K562 treated with DMSO at 1 percent for 4 hours (cell line): ENCODE data around the gene CNTN2. TPM values are rescaled to one million over a fixed set of nuclear protein-coding genes. Genes with fewer than 3 reads are reported as not detected.

Experiments used
- total RNA-seq: library from RNA; unstranded; fragments of 300-600 nt; gene quantifications from 2 replicates; pipeline ENCODE4 v1.2.3, GENCODE V29; 2022; ENCODE audit not compliant: insufficient read depth

The CNTN2 gene, protein sequence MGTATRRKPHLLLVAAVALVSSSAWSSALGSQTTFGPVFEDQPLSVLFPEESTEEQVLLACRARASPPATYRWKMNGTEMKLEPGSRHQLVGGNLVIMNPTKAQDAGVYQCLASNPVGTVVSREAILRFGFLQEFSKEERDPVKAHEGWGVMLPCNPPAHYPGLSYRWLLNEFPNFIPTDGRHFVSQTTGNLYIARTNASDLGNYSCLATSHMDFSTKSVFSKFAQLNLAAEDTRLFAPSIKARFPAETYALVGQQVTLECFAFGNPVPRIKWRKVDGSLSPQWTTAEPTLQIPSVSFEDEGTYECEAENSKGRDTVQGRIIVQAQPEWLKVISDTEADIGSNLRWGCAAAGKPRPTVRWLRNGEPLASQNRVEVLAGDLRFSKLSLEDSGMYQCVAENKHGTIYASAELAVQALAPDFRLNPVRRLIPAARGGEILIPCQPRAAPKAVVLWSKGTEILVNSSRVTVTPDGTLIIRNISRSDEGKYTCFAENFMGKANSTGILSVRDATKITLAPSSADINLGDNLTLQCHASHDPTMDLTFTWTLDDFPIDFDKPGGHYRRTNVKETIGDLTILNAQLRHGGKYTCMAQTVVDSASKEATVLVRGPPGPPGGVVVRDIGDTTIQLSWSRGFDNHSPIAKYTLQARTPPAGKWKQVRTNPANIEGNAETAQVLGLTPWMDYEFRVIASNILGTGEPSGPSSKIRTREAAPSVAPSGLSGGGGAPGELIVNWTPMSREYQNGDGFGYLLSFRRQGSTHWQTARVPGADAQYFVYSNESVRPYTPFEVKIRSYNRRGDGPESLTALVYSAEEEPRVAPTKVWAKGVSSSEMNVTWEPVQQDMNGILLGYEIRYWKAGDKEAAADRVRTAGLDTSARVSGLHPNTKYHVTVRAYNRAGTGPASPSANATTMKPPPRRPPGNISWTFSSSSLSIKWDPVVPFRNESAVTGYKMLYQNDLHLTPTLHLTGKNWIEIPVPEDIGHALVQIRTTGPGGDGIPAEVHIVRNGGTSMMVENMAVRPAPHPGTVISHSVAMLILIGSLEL
- total RNA-seq, result not detected in 2 replicates

DNA sequence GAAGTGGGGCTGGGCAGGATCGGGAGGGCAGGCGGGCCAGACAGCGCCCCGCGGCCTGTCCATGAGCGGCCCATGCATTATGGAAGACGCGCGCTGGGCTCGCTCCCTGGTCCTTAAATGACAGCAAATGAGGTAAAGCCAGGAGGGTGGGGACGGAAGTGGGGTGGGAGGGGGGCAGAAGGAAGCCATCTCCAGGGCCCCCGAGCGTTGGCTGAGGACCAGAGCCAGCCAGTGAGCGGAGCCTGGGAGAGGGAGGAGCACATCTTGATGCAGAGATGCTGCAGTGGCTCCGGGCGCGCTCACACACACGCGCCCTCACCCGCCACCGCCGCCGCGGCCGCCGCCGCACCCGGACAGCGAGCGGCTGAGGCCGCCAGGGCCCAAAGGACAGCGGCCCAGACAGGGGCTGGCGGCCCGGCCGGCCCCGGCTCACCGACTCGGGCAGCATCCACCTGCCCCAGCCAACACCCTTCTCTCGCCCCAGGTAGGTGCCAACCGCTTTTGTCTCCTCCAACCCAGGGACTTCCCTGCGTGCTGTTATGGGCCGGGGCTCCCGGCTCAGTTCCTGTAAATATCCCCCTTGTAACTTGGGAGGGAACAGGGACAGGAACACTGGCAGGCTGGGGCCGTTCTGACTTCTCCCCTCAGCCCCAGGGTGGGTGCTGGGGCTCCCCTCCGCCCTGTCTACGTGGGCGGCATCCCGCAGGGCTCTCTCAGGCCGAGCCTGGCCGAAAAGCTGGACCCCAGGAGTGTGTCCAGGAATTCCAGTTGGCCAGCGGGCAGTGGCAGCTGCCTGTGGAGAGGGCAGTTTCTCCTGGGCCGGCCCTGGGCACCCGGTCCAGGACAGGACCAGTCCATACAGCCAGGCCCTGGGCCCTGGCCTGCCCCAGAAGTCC lies at the start of gene CNTN2:
Gene CNTN2, plus strand, starts transcription at position 302 of the 896 bp plus-strand sequence. CDS start 9,974 bp downstream, outside the sequence.

DNA sequence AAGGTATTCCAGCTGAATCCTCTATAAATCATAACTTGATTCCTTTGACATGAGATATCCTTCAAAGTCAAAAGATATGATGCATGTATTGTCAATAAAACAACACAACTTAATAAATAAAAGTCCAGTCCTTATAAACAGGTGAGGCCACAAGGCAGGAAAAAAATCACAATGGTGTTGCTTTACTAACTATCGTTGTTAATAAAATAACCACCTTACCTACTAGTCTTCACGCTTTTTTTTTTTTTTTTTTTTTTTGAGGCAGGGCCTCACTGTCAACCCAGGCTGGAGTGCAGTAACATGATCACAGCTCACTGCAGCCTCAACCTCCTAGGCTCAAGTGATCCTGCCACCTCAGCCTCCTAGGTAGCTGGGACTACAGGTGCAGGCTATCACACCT lies 41.3 kb downstream of the CNTN2 start, which contains the start of gene TMEM81:
Gene TMEM81, minus strand, starts transcription at position 101 of the 400 bp plus-strand sequence. CDS start 140 bp downstream, outside the sequence.

DNA sequence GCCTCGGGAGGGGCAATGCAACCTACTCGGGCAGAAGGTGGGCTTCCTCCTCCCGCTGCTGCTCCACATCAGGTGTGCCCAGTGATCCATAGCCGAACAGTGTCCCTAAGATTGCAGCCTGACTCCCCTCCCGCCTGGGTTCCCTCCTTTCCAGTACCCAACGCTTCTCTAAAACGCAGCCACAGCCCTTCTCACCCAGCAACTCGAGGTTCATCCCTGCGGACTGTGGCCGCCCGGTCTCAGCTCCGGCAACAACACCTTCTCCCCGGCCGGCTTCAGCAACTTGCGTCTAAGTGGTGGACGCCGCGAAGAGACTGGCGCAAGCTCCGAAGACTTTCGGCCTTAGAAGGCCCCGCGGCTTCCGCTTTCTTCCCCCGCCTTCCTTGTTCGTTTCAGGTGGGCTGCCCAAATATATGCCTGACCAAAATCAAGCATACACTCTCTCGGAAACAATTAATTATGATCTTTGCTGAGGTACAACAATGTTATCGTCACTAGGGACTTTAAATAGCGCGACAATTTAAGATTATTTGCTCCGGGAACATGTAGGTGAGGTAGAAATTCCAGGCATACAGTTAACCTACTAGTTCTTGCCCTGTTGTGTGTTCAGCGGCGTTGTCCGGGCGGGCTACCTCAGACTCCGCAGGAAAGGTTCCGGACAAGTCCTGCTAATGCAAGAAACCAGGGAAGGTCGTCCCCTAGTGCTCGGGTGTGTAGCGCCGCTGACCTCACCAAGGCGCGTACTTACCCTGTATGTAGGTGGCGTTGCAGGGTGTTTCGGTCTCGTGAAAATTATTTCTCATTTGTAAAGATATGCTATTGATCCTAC lies 78.9 kb downstream of the CNTN2 start, which contains the start of gene RBBP5:
Gene RBBP5, minus strand, starts transcription at position 319 of the 829 bp plus-strand sequence. Its CDS starts 105 bp downstream, at position 214.

Other genes starting within 250 kb of the CNTN2 start
- gene NFASC, start 172.3 kb upstream of the CNTN2 start, total RNA-seq, result 0.40 and 0.50 TPM in 2 replicates
- 13.8 and 19.0 TPM in 2 replicates for gene TMEM81, start 41.2 kb downstream of the CNTN2 start, total RNA-seq
- 20.9 and 22.7 TPM in 2 replicates for gene RBBP5, start 78.8 kb downstream of the CNTN2 start, total RNA-seq
- gene DSTYK, start 168.5 kb downstream of the CNTN2 start, total RNA-seq, result 5.3 and 6.4 TPM in 2 replicates
- 7.1 and 8.0 TPM in 2 replicates for gene TMCC2, start 184.7 kb downstream of the CNTN2 start, total RNA-seq